Measurements from ENCODE around the gene ATG2A. TPM values are rescaled to one million over a fixed set of nuclear protein-coding genes. Genes with fewer than 3 reads are reported as not detected.

ATG2A gene
- total RNA-seq, 1 experiment from 2014 or later: 28.6 TPM

- Histone ChIP-seq H3K36me3 (ENCODE audit: insufficient read depth, low read length, poor library complexity, severe bottlenecking) (peaks cover 12% of the 10 kb centered on the region), H3K27me3 (replicated peaks; ENCODE audit: insufficient read depth, low read depth, low read length, poor library complexity) (no peaks in the 10 kb centered on the region), H3K4me1 (ENCODE audit: insufficient read depth, low read length, poor library complexity, severe bottlenecking) (peaks cover 6% of the 10 kb centered on the region), H3K9me3 (ENCODE audit: low read depth, low read length, poor library complexity, severe bottlenecking) (no peaks in the 10 kb centered on the region), H3K4me3 (ENCODE audit: low read depth, low read length, poor library complexity, severe bottlenecking) (peak overlapping the region; percentile 76), H3K27ac (ENCODE audit: low read depth, low read length, poor library complexity, severe bottlenecking) (peak overlapping the region; percentile 77)
- ChIA-PET CTCF (no interaction called here), POLR2A (ENCODE audit: low non-redundant PET) (no interaction called here)
- BruUV-seq (replicated peaks): no TSS peak
- TF ChIP-seq EZH2 (IDR thresholded peaks at IDR 0.05; ENCODE audit: borderline replicate concordance, low read depth, low read length, poor library complexity, severe bottlenecking) (no peak), CTCF (conservative IDR thresholded peaks at IDR 0.05; ENCODE audit: low read depth, low read length) (no peak)
- intact Hi-C loops (cut with micrococcal nuclease; ENCODE audit: unreplicated experiment): no loop called here
- DNase-seq (ENCODE audit: low spot score): peak; percentile 43
Measured at GRCh38 chr11:64916040-64916774, 802 bp downstream of the ATG2A start.

GRCh38 chr11:64915376-64915887 lies 1.6 kb downstream of the ATG2A start:
- Histone ChIP-seq H3K9me3 (ENCODE audit: low read depth, low read length, poor library complexity, severe bottlenecking) (no peaks in the 10 kb centered on the region), H3K36me3 (ENCODE audit: insufficient read depth, low read length, poor library complexity, severe bottlenecking) (peaks cover 20% of the 10 kb centered on the region), H3K4me3 (ENCODE audit: low read depth, low read length, poor library complexity, severe bottlenecking) (peak overlapping the region; percentile 76), H3K4me1 (ENCODE audit: insufficient read depth, low read length, poor library complexity, severe bottlenecking) (peaks cover 6% of the 10 kb centered on the region), H3K27me3 (replicated peaks; ENCODE audit: insufficient read depth, low read depth, low read length, poor library complexity) (no peaks in the 10 kb centered on the region), H3K27ac (ENCODE audit: low read depth, low read length, poor library complexity, severe bottlenecking) (peak overlapping the region; percentile 77)
- DNase-seq (ENCODE audit: low spot score): no peak
- intact Hi-C loops (cut with micrococcal nuclease; ENCODE audit: unreplicated experiment): no loop called here
- BruUV-seq (replicated peaks): no TSS peak
- POLR2A ChIA-PET (ENCODE audit: low non-redundant PET): no interaction called here
- TF ChIP-seq CTCF (conservative IDR thresholded peaks at IDR 0.05; ENCODE audit: low read depth, low read length) (no peak), EZH2 (IDR thresholded peaks at IDR 0.05; ENCODE audit: borderline replicate concordance, low read depth, low read length, poor library complexity, severe bottlenecking) (no peak)
- CTCF ChIA-PET: no interaction called here

- DNase-seq (ENCODE audit: low spot score): no peak
- Histone ChIP-seq H3K9me3 (ENCODE audit: low read depth, low read length, poor library complexity, severe bottlenecking) (no peaks in the 10 kb centered on the region), H3K27ac (ENCODE audit: low read depth, low read length, poor library complexity, severe bottlenecking) (no peak overlapping the region), H3K4me3 (ENCODE audit: low read depth, low read length, poor library complexity, severe bottlenecking) (no peak overlapping the region), H3K36me3 (ENCODE audit: insufficient read depth, low read length, poor library complexity, severe bottlenecking) (peaks cover 31% of the 10 kb centered on the region), H3K27me3 (replicated peaks; ENCODE audit: insufficient read depth, low read depth, low read length, poor library complexity) (no peaks in the 10 kb centered on the region), H3K4me1 (ENCODE audit: insufficient read depth, low read length, poor library complexity, severe bottlenecking) (peaks cover 6% of the 10 kb centered on the region)
- POLR2A ChIA-PET (ENCODE audit: low non-redundant PET): no interaction called here
- CTCF ChIA-PET: interaction anchor here (0.6 kb wide), 1 partner anchor 181 kb away, joined by 3 read pairs; no protein-coding TSS in a partner anchor
- TF ChIP-seq EZH2 (IDR thresholded peaks at IDR 0.05; ENCODE audit: borderline replicate concordance, low read depth, low read length, poor library complexity, severe bottlenecking): no peak
- no TSS peak for BruUV-seq (replicated peaks)
- intact Hi-C loops (cut with micrococcal nuclease; ENCODE audit: unreplicated experiment): no loop called here
Measured at GRCh38 chr11:64914123-64914522, 2.9 kb downstream of the ATG2A start.

All from A673 (cell line).